Keratinocyte (primary cell): ENCODE data around the gene ARHGAP15.

Experiments
- CTCF ChIP-seq, 3 experiments: IDR thresholded peaks in 1 of 3; conservative IDR thresholded peaks in 1 of 3; optimal IDR thresholded peaks in 1 of 3; 2 replicates in 2 of 3; 3 replicates in 1 of 3; pipeline versions ENCODE3 to v1.5.1; 2011; ENCODE audit warnings: low read length in 3 of 3, mild to moderate bottlenecking in 3 of 3, moderate library complexity in 2 of 3, control low read depth in 1 of 3, inconsistent platforms in 1 of 3; ENCODE audit not compliant: insufficient read depth in 2 of 3; ENCODE audit errors: extremely low read depth in 1 of 3
- EZH2 ChIP-seq: IDR thresholded peaks from one replicate; pipeline ENCODE4 v1.6.1; 2012; ENCODE audit warnings: inconsistent platforms, mild to moderate bottlenecking, low read length, moderate library complexity

- TF ChIP-seq CTCF (optimal IDR thresholded peaks at IDR 0.05 in 1 of 3, IDR thresholded peaks at IDR 0.05 in 1 of 3, conservative IDR thresholded peaks at IDR 0.05 in 1 of 3; ENCODE audit: extremely low read depth in 1 of 3, insufficient read depth in 2 of 3, low read length in 3 of 3) (no peak), EZH2 (no peak)
Observed at GRCh38 chr2:143481733-143482132, 352.5 kb downstream of the ARHGAP15 start.
